NB4 (cell line): ENCODE data around the gene PEX11A.

Source experiments
- DNase-seq: peaks from one replicate; pipeline ENCODE4 v3.0.0; 2010; ENCODE audit warnings: low read depth
- H3K4me3 ChIP-seq: one replicate; pipeline ENCODE4 v1.5.1; 2011; ENCODE audit warnings: mild to moderate bottlenecking, low read depth, low read length, moderate library complexity
- MYC ChIP-seq: IDR thresholded peaks from 2 replicates; pipeline ENCODE4 v1.6.1; 2011; ENCODE audit warnings: low read depth, low read length
- POLR2A ChIP-seq: IDR thresholded peaks from 2 replicates; pipeline ENCODE4 v1.6.1; 2011; ENCODE audit warnings: mild to moderate bottlenecking; ENCODE audit not compliant: insufficient read length; ENCODE audit errors: extremely low read depth
- TF ChIP-seq, protein P1 (sequence below): IDR thresholded peaks from one replicate; pipeline ENCODE4 v1.5.1; 2012; ENCODE audit warnings: low read depth, low read length
- TF ChIP-seq, protein P2 (sequence below): IDR thresholded peaks from 2 replicates; pipeline ENCODE4 v1.6.1; 2011; ENCODE audit warnings: low read depth, low read length

PEX11A gene

DNA sequence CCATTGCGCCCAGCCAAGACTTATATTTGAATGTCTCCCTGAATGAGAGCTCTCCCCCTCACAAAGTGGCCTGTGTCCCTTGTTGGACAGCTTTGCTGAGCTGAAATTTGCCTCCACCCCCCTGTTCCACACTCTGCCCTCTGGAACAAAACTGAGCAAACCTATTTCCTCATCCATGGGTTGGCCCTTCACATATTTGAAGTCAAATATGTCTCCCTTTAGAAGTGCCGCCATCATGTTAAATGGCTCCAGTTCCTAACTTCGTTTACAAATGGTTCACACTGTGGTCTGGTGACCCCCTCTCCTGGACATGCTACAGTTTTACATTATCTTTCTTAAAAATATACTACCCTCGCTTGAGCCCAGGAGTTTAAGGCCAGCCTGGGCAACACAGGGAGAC is 16.0 kb downstream of the PEX11A start:
- TF ChIP-seq POLR2A (no peak), MYC (no peak)
- TF ChIP-seq, protein P1, sequence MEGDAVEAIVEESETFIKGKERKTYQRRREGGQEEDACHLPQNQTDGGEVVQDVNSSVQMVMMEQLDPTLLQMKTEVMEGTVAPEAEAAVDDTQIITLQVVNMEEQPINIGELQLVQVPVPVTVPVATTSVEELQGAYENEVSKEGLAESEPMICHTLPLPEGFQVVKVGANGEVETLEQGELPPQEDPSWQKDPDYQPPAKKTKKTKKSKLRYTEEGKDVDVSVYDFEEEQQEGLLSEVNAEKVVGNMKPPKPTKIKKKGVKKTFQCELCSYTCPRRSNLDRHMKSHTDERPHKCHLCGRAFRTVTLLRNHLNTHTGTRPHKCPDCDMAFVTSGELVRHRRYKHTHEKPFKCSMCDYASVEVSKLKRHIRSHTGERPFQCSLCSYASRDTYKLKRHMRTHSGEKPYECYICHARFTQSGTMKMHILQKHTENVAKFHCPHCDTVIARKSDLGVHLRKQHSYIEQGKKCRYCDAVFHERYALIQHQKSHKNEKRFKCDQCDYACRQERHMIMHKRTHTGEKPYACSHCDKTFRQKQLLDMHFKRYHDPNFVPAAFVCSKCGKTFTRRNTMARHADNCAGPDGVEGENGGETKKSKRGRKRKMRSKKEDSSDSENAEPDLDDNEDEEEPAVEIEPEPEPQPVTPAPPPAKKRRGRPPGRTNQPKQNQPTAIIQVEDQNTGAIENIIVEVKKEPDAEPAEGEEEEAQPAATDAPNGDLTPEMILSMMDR: no peak
- TF ChIP-seq, protein P2, sequence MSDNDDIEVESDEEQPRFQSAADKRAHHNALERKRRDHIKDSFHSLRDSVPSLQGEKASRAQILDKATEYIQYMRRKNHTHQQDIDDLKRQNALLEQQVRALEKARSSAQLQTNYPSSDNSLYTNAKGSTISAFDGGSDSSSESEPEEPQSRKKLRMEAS: no peak
- DNase-seq: no peak
- H3K4me3 ChIP-seq: no peak overlapping the region

DNA sequence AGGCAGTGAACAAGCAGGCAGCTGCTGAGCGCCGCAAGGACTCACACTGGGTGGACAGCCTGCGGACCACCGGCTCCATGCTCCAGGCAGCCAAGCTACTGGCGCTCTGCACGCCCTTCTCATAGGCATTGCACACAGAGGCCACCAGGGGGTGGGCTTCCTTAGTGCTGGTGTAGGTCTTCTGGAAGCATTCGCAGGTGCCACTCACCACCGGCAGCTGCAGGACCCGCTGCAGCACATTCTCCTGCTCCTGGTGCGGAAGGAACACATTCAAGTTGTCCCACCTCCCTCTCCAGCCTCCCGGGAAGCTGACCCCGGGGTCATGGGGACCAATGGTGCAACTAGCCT is 17.4 kb downstream of the PEX11A start:
- DNase-seq: peak; percentile 61
- TF ChIP-seq MYC (peak; percentile 24; the same call in 1 of the 2 replicates), POLR2A (no peak)
- TF ChIP-seq, protein P2: peak; percentile 37; the same call in 1 of the 2 replicates
- TF ChIP-seq, protein P1: peak; percentile 90
- H3K4me3 ChIP-seq: no peak overlapping the region

DNA sequence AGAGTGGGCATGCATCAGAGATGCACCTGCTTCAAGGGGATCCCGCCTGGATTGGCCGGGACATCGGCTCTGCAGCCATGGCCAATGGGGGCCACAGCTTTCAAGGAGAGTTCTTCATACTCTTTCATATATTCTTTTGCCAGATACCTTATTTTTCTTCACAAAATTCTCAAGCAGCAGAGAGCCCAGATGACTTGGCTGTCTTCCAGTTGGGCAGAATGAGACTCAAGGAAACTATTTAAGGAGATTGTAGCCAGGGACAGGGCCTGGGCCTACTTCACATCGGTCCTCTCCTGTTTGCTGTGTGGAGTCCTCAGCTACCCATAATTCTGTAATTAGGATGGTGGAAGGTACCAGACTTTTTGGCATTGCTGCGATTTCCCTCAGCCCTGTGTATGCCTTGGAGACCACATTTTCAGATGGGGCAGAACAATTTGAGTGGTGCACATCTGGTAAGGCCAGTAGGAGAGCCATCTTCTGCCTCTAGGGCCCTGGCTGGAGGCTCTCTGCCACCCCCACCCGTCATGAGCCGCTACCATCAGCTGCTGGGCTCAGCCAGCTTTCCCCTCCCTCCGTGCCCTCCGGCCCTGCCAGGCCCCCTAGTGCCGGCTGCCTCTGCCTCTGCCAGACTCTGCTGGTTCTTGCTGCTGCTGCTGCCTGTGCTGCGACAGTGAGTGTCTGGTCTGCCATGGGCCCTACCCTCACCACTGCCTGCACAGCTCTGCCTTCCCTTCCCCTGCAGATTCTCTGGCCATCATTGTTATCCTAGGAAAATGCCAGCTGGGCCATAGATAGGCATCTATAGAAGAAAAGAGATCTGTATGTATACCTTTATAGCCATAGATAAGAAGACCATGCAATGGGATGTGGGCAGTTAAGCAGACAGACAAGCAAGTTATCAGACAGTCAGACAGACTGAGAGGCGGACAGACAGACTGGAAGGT is 18.1 kb downstream of the PEX11A start:
- no peak overlapping the region for H3K4me3 ChIP-seq
- TF ChIP-seq POLR2A: no peak
- TF ChIP-seq, protein P1: no peak
- no peak for TF ChIP-seq MYC
- TF ChIP-seq, protein P2: no peak
- DNase-seq: no peak

DNA sequence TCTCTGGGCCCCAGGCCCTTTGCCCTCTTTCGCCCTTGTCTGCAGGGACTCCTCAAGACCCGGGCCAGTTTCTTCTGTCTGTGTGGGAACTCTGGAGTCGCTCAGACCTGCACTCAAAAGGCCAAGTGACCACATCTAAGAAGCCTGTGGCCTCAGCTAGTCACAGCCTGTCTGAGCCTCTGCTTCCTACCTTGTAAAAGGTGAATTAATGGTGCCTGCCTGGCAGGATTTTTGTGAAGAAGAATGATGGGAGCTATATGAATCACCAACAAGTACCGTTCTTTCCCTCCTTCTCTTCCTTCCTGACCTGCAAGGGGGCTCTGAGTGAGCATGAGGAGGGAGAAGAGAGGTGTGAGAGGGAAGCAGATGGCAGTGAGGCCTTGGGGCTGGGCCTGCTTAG is 18.9 kb downstream of the PEX11A start:
- no peak for TF ChIP-seq MYC
- no peak for TF ChIP-seq POLR2A
- no peak overlapping the region for H3K4me3 ChIP-seq
- DNase-seq: no peak

DNA sequence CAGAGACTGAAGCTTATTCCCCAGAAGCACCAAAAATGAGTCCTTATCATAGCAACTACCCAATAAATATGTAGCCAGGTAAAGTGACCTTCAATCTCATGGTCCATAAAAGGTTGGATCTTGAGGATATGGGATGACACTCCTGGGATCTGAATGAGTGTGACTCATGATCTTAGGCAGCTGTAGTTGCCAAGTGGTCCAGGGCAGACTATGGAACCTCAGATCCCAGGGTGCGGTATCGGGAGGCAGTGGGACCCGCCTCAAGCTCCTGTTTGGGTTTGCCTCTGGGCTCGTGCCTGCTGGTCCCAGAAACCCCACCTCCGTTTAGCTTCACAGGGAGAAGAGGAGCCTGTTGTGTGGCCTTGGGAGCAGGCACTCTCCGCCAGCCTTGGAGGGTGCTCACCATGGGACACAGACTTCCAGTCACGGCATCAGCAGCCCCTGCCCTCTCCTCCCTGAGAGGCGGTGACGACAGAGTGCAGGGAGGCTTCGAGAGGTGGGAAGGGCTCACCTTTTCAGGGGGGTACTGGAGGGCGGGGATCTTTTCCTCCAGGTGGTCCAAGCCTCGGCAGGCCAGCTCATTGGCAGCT is 19.5 kb downstream of the PEX11A start:
- H3K4me3 ChIP-seq: no peak overlapping the region
- TF ChIP-seq, protein P2: no peak
- TF ChIP-seq MYC: no peak
- TF ChIP-seq POLR2A: no peak
- TF ChIP-seq, protein P1: no peak
- DNase-seq: no peak

DNA sequence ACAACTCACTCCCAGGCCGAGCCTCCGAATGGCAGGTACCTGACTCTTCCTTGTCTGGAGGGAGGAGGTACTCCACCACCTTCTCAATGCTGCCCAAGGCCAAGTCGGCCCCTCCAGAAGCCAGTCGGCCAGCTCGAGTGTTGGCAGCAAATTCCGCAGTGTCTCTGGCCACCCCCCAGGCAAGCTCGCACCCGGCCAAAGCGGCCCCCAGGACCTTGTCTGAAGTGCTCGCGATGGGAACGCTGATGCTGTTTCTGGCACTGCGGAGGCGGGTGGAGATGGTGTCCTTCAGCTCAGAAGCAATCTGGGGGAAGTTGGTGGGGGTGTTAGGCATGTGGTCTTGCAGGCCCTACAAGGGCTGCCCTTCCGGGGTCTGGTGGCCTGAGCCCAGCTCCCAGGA is 20.6 kb downstream of the PEX11A start:
- TF ChIP-seq MYC (no peak), POLR2A (no peak)
- TF ChIP-seq, protein P1: no peak
- TF ChIP-seq, protein P2: no peak
- no peak for DNase-seq

More for the DNA sequence above, 20.6 kb downstream of the PEX11A start:
- no peak overlapping the region for H3K4me3 ChIP-seq
